Fibroblast of lung (primary cell): Measurements from ENCODE around the gene RNASEH2C.
"Not testable (repeated sequence)": the region's sequence is repeated elsewhere in the genome, so short reads cannot be mapped to it uniquely, and the experiment has no call there.

Source experiments
- EZH2 ChIP-seq: IDR thresholded peaks from 2 replicates; pipeline ENCODE4 v1.5.1; 2012; ENCODE audit warnings: low read length, control low read depth, mild to moderate bottlenecking; ENCODE audit errors: missing control alignments
- TF ChIP-seq, protein P1 (sequence below), 2 donors: IDR thresholded peaks in 1 of 2; conservative IDR thresholded peaks in 1 of 2; 1 replicate in 1 of 2; 2 replicates in 1 of 2; pipeline ENCODE4 v1.5.1; 2011 to 2012; ENCODE audit warnings: low read length in 2 of 2, control low read depth in 1 of 2, inconsistent platforms in 1 of 2, low read depth in 1 of 2, mild to moderate bottlenecking in 1 of 2

DNA sequence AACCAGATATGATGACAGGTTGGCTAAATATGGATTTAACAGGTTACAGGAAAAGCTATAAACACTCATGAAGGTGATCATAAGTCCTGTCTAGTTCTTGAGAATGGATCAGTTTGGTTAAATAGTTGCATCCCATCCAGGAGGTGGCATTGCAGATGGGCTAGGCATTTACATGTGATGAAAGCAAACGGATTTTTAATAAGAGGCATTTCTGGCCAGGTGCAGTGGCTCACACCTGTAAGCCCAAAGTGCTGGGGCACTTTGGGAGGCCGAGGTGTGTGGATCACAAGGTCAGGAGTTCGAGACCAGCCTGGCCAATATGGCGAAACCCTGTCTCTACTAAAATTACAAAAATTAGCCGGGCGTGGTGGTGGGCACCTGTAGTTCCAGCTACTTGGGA, 37.1 kb downstream of the RNASEH2C start:
- TF ChIP-seq, protein P1, sequence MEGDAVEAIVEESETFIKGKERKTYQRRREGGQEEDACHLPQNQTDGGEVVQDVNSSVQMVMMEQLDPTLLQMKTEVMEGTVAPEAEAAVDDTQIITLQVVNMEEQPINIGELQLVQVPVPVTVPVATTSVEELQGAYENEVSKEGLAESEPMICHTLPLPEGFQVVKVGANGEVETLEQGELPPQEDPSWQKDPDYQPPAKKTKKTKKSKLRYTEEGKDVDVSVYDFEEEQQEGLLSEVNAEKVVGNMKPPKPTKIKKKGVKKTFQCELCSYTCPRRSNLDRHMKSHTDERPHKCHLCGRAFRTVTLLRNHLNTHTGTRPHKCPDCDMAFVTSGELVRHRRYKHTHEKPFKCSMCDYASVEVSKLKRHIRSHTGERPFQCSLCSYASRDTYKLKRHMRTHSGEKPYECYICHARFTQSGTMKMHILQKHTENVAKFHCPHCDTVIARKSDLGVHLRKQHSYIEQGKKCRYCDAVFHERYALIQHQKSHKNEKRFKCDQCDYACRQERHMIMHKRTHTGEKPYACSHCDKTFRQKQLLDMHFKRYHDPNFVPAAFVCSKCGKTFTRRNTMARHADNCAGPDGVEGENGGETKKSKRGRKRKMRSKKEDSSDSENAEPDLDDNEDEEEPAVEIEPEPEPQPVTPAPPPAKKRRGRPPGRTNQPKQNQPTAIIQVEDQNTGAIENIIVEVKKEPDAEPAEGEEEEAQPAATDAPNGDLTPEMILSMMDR (conservative IDR thresholded peaks at IDR 0.05 in 1 of 2, IDR thresholded peaks at IDR 0.05 in 1 of 2; ENCODE audit: low read depth in 1 of 2, low read length in 2 of 2), result not testable (repeated sequence)
- TF ChIP-seq EZH2, result not testable (repeated sequence)
